CD1c-positive myeloid dendritic cell (primary cell): Measurements from ENCODE around the gene NPY4R2.
"Not testable (repeated sequence)": the region's sequence is repeated elsewhere in the genome, so short reads cannot be mapped to it uniquely, and the experiment has no call there.

Experiments used
- DNase-seq: peaks from one replicate; pipeline ENCODE4 v3.0.0-alpha.2; 2016; ENCODE audit errors: extremely low spot score

NPY4R2 gene

DNA sequence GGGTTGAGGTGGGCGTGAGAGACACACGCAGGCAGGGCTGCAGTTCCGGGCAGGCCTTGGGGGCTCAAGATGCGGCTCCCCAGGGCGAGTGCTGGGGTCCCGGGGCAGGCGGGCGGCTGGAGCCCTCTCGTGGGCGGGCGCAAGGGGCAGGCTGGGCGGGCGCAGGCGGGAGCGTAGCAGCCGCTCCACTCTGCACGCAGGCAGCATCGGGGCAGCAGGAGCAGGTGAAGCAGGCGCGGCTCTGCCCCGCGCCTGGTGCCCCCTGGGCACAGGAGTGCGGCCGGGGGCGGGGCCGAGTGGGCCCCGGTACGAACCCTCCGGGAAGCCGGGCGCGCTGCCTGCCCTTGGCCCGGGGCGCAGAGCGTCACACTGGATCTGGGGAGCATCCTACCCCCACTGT is at the start of gene NPY4R2:
NPY4R2 (plus strand) TSS at position 188 of the 400 bp plus-strand sequence. CDS start 3,326 bp downstream, outside the sequence.
- not testable (repeated sequence) for DNase-seq

DNA sequence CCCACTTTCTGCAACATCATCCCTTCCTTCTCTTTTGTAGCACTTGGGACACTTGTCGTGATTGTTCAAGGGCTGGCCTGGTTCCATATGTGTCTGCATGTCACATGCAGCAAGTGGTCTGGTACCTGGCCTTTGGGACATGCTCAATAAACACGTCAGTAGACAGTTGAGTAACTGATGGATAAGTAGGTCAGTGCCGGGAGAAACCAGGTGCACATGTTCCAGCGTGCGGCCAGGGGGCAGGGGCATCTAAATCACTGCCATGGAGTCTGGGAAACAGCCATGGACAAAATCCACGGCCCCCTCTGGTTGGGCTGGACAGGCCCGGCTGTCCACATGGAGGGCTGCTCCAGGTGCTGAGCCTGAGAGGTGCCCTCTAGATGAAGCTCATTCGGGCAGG is 47.6 kb upstream of the NPY4R2 start:
- DNase-seq, result not testable (repeated sequence)

DNA sequence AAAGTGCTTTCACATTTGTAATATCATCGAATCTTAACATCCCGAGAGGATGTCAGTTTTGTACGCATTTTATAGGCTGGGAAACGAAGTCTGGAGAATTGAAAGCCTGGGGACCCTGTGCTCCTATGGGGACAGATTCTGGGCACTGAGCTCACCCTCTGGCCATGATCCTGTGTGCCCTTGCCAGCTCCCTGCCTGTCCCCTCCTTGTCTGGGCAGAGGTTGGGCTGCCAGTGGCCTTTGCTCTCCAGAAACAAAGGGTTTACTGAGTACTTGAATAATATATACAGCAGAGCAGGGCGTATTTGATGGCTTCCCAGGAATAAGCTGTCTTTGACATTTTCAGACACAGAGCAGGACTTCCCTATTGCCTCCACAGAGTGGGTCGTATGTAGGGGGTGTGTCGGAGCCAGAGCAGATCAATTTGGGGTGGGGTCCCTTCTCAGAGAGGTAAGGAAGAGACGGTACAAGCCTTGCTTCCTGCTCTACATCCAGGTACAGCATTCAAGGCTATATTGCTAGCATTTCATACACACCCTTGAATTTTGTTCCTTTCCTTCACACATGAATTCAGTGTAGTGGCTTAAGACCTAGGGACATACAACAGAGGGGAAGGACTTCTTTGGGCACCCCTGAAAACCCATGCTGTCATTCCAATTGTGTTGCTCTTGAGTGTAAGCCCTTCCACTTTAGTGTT is 46.8 kb upstream of the NPY4R2 start:
- DNase-seq, result not testable (repeated sequence)

DNA sequence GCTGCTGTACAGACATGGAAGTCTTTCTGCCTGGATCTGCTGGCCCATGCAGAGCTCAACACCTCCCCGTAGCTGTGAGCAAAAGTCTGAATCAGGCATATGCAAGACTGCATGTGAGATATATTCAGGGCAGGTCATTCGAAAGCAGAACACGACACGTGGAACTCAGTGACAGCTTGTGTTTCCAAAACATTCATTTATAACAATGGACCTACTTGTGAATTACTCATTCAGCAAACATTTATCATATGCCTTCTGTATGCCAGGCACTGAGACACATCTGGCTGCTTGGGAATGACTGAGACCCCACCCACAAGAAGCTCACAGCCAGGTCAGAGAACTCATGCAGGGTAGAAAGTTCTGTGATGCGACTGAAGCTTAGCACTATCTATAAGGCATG is 46.2 kb upstream of the NPY4R2 start:
- not testable (repeated sequence) for DNase-seq

- not testable (repeated sequence) for DNase-seq
Observed at GRCh38 chr10:47884239-47884638, 34.2 kb upstream of the NPY4R2 start.

GRCh38 chr10:47884934-47885333 is 33.5 kb upstream of the NPY4R2 start:
- DNase-seq, result not testable (repeated sequence)

DNA sequence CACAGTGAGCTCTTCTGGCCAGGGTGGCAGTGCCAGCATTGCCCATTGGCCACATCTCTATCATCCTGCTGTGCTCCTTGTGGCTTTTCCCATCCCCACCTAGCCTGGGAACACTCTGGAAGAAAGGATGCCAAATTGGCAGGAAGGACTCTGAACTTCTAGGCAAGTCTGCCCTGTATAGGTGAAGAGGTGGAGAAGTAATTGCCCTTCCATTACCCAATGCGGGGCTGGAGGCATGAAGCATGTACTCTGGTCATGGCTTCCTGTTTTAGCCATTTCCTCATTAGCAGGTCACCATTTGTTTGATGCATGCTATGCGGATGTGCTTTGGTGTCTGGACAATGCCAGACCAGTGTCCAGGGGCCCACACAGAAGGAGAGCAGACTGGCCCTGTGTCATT is 32.1 kb upstream of the NPY4R2 start:
- not testable (repeated sequence) for DNase-seq

GRCh38 chr10:47886827-47887226 is 31.6 kb upstream of the NPY4R2 start:
- DNase-seq, result not testable (repeated sequence)

- not testable (repeated sequence) for DNase-seq
Observed at GRCh38 chr10:47890737-47891136, 27.7 kb upstream of the NPY4R2 start.

- not testable (repeated sequence) for DNase-seq
Observed at GRCh38 chr10:47892494-47893261, 25.8 kb upstream of the NPY4R2 start.

GRCh38 chr10:47894571-47894970 is 23.9 kb upstream of the NPY4R2 start:
- not testable (repeated sequence) for DNase-seq

- not testable (repeated sequence) for DNase-seq
Observed at GRCh38 chr10:47897813-47898212, 20.6 kb upstream of the NPY4R2 start.

DNA sequence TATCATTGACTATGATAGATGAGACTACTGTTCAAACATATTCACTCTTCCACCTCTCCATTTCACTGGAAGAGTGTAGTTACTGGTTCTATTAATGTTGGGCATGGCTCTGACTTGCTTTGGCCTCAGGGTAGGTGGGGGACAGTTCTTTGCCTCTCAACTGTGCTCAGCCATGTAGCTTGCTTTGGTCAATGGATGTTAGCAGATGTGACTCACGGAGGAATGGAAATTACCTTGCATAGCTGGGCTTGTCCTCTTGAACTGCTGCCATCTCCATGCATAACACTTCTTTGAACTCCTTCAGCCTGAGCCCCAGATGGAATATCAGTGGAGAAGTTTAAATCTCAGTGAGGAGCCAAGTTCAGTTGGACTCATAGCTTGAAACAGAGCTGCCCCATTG is 9.1 kb upstream of the NPY4R2 start:
- DNase-seq, result not testable (repeated sequence)

DNA sequence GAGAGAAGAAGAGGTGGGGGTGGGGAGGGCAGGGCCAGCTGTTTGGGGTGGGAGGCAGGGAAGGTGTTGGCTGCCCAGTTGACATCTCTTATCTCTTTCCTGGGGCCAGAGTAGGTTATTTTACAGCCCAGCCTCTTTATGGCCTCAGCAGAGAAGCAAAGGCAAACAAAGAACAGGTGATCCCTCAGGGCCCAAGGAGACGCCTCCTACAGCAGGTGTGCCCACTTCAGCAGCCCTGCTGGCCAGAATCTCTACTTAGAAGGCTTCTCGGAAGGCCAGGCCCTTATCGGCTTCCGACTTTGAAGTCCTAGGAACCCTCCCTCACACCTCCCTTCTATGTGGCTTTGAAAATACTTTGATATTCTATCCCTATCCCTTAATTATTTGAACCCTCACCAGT is 8.0 kb upstream of the NPY4R2 start:
- not testable (repeated sequence) for DNase-seq

DNA sequence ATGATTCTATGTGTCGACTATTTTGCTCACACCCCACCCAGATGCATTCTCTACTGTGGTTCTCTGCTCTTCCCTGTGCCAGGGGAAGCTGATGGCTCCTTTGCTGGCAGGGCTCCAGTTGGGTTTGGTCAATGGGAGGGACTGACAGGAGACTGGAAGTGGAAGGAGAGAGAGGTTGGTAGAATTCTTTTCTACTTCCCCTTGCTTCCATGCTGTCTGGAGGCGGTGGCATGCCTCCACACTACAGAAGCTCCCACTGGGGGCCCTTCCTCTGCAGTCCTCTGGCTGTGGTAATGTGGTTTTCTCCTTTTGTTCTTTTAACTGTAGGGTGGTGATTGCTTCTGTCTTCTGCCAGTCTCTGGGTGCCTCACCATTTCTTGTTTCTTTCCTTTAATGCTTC is 4.4 kb upstream of the NPY4R2 start:
- DNase-seq, result not testable (repeated sequence)

DNA sequence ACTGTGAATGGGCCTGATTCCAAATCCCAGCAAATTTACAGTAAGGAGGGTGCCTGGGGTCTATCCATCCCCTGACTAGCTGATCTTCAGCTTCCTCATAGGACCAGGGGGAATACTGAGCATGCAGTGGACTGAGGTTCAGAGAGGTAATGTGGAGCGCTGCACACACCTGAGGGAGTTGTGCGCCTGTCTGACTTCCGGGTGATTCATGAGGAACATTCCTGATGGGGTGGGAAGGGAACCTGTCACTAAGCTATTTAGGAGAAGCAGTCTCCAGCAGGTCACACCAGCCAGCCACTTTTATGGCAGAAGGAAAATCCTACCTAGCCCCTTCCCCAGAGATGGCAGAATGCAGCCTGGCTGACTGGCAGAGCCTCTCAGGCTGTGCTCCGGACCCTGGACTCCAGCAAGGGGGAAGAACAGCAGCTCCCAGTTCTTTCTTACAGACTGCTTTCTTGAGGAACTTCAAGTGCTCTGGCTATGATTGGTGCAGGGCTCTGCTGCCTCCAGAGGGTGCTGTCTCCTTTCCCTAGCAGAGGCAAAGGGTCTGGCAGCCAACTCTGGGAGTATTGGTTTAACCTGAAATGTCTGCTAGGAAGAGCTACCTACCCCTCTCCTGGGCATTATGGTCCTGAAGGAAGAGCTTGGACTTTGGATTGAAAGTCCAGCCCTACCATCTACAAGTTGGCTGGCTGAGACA is 2.5 kb upstream of the NPY4R2 start:
- not testable (repeated sequence) for DNase-seq

GRCh38 chr10:47920610-47921009 is 2.1 kb downstream of the NPY4R2 start:
- DNase-seq, result not testable (repeated sequence)

GRCh38 chr10:47922503-47922902 is 4.0 kb downstream of the NPY4R2 start:
- DNase-seq, result not testable (repeated sequence)

DNA sequence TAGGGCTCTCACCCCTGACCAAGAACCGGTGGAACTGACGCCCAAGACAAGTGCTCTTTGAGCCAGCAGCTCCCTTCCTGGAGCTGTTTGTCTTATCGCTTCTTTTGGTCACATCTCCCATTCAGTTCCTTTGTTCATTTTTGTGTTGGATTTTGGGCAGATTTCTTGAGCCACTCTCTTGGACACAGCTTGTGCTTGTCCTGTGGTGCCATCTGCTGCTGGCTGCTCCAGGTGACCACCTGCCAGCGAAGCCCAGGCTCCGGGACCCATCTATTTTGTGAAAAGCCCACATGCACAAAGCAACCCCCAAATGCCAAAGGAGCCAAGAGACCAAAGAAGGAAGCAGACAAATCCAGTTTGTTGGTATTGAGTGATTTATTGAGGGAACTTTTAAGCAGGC is 6.2 kb downstream of the NPY4R2 start:
- not testable (repeated sequence) for DNase-seq

DNA sequence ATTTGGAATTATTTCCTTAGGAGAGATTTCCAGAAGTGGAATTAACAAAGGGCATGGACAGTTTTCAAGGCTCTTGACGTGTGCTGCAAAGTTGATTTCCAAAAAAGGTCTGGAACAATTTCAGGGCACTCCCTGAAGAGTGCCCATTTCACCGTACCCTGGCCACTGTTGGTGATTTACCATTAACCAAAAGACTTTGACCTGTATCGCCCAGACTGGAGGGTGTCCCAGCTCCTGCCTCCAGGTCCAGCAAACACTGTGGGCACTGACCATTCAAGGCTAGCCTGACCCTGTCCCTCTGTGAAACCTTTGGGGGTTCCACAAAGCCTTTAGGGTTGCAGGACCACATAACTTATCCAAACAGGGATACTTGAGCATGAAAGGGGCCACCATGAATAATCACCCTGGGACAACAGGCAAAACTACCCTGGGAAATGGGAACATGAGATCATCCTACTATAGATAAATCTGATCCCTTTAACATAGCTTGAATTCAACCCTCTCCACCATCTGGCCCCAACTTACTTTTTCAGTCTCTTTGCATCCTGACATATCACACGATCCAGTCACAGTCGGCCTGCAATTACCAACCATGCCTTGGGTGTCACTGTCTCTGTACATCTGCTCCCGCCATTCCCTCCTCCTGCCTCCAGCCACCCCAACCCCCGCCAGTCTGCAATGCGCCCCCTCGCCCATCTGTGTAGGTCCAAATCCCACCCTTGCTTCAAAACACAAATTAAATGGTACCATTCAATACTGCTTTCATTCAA is 8.9 kb downstream of the NPY4R2 start:
- DNase-seq, result not testable (repeated sequence)

DNA sequence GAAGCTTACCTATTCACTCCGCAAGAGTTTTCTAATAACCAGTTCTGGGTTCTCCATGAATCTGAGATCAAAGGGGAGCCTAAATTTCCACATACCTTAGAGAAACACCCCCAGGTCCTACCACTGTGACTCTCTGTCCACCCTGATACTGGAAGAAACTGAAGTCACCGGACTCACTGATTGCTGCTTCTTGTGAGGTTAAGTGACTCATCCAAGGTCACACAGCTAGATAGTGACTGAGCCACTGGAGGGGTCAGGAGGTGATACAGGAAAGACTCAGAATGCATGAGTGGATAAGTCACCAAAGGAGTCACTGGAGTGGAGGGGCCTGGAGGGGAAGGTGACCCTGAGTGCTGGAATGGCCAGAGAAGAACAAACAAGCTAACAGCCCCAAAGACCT is 9.8 kb downstream of the NPY4R2 start:
- DNase-seq, result not testable (repeated sequence)
